ENCODE data around the gene SKIC8.

SKIC8 gene

GRCh38 chr15:78322243-78322642 is 22.8 kb upstream of the SKIC8 start:
- DNase-seq (ENCODE audit: extremely low read depth in 1 of 2, low read depth in 1 of 2) = no peak

- DNase-seq (ENCODE audit: extremely low read depth in 1 of 2, low read depth in 1 of 2) = no peak
Measured at GRCh38 chr15:78321786-78322185, 22.4 kb upstream of the SKIC8 start.

- DNase-seq (ENCODE audit: extremely low read depth in 1 of 2, low read depth in 1 of 2) = no peak
Measured at GRCh38 chr15:78321041-78321570, 21.7 kb upstream of the SKIC8 start.

GRCh38 chr15:78320183-78320582 is 20.8 kb upstream of the SKIC8 start:
- no peak for DNase-seq (ENCODE audit: extremely low read depth in 1 of 2, low read depth in 1 of 2)

GRCh38 chr15:78319588-78319987 is 20.2 kb upstream of the SKIC8 start:
- DNase-seq (ENCODE audit: extremely low read depth in 1 of 2, low read depth in 1 of 2) = no peak

GRCh38 chr15:78317145-78317836 is 17.9 kb upstream of the SKIC8 start:
- DNase-seq (ENCODE audit: extremely low read depth in 1 of 2, low read depth in 1 of 2) = no peak

GRCh38 chr15:78316283-78317083 is 17.1 kb upstream of the SKIC8 start:
- no peak for DNase-seq (ENCODE audit: extremely low read depth in 1 of 2, low read depth in 1 of 2)

- no peak for DNase-seq (ENCODE audit: extremely low read depth in 1 of 2, low read depth in 1 of 2)
Measured at GRCh38 chr15:78315686-78316282, 16.4 kb upstream of the SKIC8 start.

- DNase-seq (ENCODE audit: extremely low read depth in 1 of 2, low read depth in 1 of 2) = no peak
Measured at GRCh38 chr15:78314181-78314581, 14.8 kb upstream of the SKIC8 start.

GRCh38 chr15:78313383-78313782 is 14.0 kb upstream of the SKIC8 start:
- DNase-seq (ENCODE audit: extremely low read depth in 1 of 2, low read depth in 1 of 2) = no peak

GRCh38 chr15:78312957-78313356 is 13.5 kb upstream of the SKIC8 start:
- DNase-seq (ENCODE audit: extremely low read depth in 1 of 2, low read depth in 1 of 2) = no peak

- DNase-seq (ENCODE audit: extremely low read depth in 1 of 2, low read depth in 1 of 2) = no peak
Measured at GRCh38 chr15:78312536-78312935, 13.1 kb upstream of the SKIC8 start.

GRCh38 chr15:78311292-78311691 is 11.9 kb upstream of the SKIC8 start:
- no peak for DNase-seq (ENCODE audit: extremely low read depth in 1 of 2, low read depth in 1 of 2)

GRCh38 chr15:78308422-78309032 is 9.1 kb upstream of the SKIC8 start:
- no peak for DNase-seq (ENCODE audit: extremely low read depth in 1 of 2, low read depth in 1 of 2)

GRCh38 chr15:78307976-78308375 is 8.6 kb upstream of the SKIC8 start:
- no peak for DNase-seq (ENCODE audit: extremely low read depth in 1 of 2, low read depth in 1 of 2)

- no peak for DNase-seq (ENCODE audit: extremely low read depth in 1 of 2, low read depth in 1 of 2)
Measured at GRCh38 chr15:78306176-78306774, 6.9 kb upstream of the SKIC8 start.

- no peak for DNase-seq (ENCODE audit: extremely low read depth in 1 of 2, low read depth in 1 of 2)
Measured at GRCh38 chr15:78304216-78305066, 5.0 kb upstream of the SKIC8 start.

- DNase-seq (ENCODE audit: extremely low read depth in 1 of 2, low read depth in 1 of 2) = no peak
Measured at GRCh38 chr15:78302579-78303312, 3.3 kb upstream of the SKIC8 start.

GRCh38 chr15:78301828-78302227 is 2.4 kb upstream of the SKIC8 start:
- DNase-seq (ENCODE audit: extremely low read depth in 1 of 2, low read depth in 1 of 2) = no peak
